Measurements from ENCODE around the gene ZAP70. TPM values are rescaled to one million over a fixed set of nuclear protein-coding genes. Genes with fewer than 3 reads are reported as not detected.

ZAP70 gene
- total RNA-seq, 1 experiment from 2014 or later = not detected

- H3K79me2 ChIP-seq (ENCODE audit: low read depth) = no peaks in the 10 kb centered on the region
- no peak overlapping the region for H3K4me2 ChIP-seq
- ChIA-PET POLR2A (ENCODE audit: unreplicated experiment) (no interaction called here), CTCF (no interaction called here)
- no peaks in the 10 kb centered on the region for H4K20me1 ChIP-seq (ENCODE audit: insufficient read depth)
- no peaks in the 10 kb centered on the region for H3F3A ChIP-seq (ENCODE audit: insufficient read depth, low read depth)
- H3K36me3 ChIP-seq (ENCODE audit: low read depth) = no peaks in the 10 kb centered on the region
- H3K9me3 ChIP-seq (ENCODE audit: insufficient read depth, low read depth) = no peaks in the 10 kb centered on the region
- no peak overlapping the region for H3K4me3 ChIP-seq
- H3K27ac ChIP-seq = no peak overlapping the region
- BruUV-seq (replicated peaks) = no TSS peak
- peaks cover 18% of the 10 kb centered on the region for H3K27me3 ChIP-seq (ENCODE audit: insufficient read depth, low read depth)
- H2AFZ ChIP-seq = no peak overlapping the region
- TF ChIP-seq, protein P1, sequence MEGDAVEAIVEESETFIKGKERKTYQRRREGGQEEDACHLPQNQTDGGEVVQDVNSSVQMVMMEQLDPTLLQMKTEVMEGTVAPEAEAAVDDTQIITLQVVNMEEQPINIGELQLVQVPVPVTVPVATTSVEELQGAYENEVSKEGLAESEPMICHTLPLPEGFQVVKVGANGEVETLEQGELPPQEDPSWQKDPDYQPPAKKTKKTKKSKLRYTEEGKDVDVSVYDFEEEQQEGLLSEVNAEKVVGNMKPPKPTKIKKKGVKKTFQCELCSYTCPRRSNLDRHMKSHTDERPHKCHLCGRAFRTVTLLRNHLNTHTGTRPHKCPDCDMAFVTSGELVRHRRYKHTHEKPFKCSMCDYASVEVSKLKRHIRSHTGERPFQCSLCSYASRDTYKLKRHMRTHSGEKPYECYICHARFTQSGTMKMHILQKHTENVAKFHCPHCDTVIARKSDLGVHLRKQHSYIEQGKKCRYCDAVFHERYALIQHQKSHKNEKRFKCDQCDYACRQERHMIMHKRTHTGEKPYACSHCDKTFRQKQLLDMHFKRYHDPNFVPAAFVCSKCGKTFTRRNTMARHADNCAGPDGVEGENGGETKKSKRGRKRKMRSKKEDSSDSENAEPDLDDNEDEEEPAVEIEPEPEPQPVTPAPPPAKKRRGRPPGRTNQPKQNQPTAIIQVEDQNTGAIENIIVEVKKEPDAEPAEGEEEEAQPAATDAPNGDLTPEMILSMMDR (conservative IDR thresholded peaks at IDR 0.05) = no peak
- no peak for TF ChIP-seq EZH2 (IDR thresholded peaks at IDR 0.05; ENCODE audit: low read depth)
- intact Hi-C loops (cut with micrococcal nuclease; ENCODE audit: unreplicated experiment) = no loop called here
- H3K4me1 ChIP-seq (replicated peaks; ENCODE audit: insufficient read depth) = peaks cover 6% of the 10 kb centered on the region
- no peaks in the 10 kb centered on the region for H3K9me2 ChIP-seq (ENCODE audit: insufficient read depth)
- DNase-seq = no peak
These were observed 25.0 kb downstream of the ZAP70 start for GRCh38 chr2:97738179-97739019.

DNA sequence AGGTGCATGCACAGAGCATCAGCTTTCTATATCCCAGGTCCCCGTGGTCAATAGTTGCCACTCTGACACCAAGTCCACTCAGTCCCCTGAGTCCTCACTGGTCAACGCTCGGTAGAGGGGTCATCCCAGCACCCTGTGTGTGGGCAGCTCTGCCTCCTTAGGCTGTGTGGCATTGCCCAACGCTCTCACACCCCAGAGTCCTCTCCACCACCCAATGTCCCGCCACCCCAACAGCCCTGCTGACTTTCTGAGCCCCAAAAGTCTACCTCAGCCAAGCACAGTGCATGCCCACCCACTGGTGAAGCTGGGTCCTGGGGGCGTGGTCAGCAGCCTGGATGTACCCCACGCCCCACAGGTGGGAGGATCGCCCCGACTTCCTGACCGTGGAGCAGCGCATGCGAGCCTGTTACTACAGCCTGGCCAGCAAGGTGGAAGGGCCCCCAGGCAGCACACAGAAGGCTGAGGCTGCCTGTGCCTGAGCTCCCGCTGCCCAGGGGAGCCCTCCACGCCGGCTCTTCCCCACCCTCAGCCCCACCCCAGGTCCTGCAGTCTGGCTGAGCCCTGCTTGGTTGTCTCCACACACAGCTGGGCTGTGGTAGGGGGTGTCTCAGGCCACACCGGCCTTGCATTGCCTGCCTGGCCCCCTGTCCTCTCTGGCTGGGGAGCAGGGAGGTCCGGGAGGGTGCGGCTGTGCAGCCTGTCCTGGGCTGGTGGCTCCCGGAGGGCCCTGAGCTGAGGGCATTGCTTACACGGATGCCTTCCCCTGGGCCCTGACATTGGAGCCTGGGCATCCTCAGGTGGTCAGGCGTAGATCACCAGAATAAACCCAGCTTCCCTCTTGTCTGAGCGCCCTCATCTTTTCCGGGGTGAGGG is 25.9 kb downstream of the ZAP70 start:
- H4K20me1 ChIP-seq (ENCODE audit: insufficient read depth) = no peaks in the 10 kb centered on the region
- no peak overlapping the region for H3K4me3 ChIP-seq
- no TSS peak for BruUV-seq (replicated peaks)
- ChIA-PET POLR2A (ENCODE audit: unreplicated experiment) (no interaction called here), CTCF (interaction anchor here (0.6 kb wide), 1 partner anchor 29 kb away, joined by 3 read pairs; no protein-coding TSS in a partner anchor)
- no peaks in the 10 kb centered on the region for H3K79me2 ChIP-seq (ENCODE audit: low read depth)
- intact Hi-C loops (cut with micrococcal nuclease; ENCODE audit: unreplicated experiment) = no loop called here
- H3F3A ChIP-seq (ENCODE audit: insufficient read depth, low read depth) = no peaks in the 10 kb centered on the region
- H3K36me3 ChIP-seq (ENCODE audit: low read depth) = no peaks in the 10 kb centered on the region
- no peak for DNase-seq
- H3K27ac ChIP-seq = no peak overlapping the region
- peaks cover 6% of the 10 kb centered on the region for H3K4me1 ChIP-seq (replicated peaks; ENCODE audit: insufficient read depth)
- TF ChIP-seq, protein P1 (conservative IDR thresholded peaks at IDR 0.05) = no peak
- TF ChIP-seq EZH2 (IDR thresholded peaks at IDR 0.05; ENCODE audit: low read depth) = no peak
- peaks cover 18% of the 10 kb centered on the region for H3K27me3 ChIP-seq (ENCODE audit: insufficient read depth, low read depth)
- H3K9me2 ChIP-seq (ENCODE audit: insufficient read depth) = no peaks in the 10 kb centered on the region
- H3K9me3 ChIP-seq (ENCODE audit: insufficient read depth, low read depth) = no peaks in the 10 kb centered on the region
- no peak overlapping the region for H3K4me2 ChIP-seq
- no peak overlapping the region for H2AFZ ChIP-seq

GRCh38 chr2:97739893-97740245 is 26.5 kb downstream of the ZAP70 start:
- no peak overlapping the region for H2AFZ ChIP-seq
- H3K9me2 ChIP-seq (ENCODE audit: insufficient read depth) = no peaks in the 10 kb centered on the region
- peaks cover 18% of the 10 kb centered on the region for H3K27me3 ChIP-seq (ENCODE audit: insufficient read depth, low read depth)
- peaks cover 6% of the 10 kb centered on the region for H3K4me1 ChIP-seq (replicated peaks; ENCODE audit: insufficient read depth)
- no peaks in the 10 kb centered on the region for H3F3A ChIP-seq (ENCODE audit: insufficient read depth, low read depth)
- no peak for DNase-seq
- H3K27ac ChIP-seq = no peak overlapping the region
- no peaks in the 10 kb centered on the region for H4K20me1 ChIP-seq (ENCODE audit: insufficient read depth)
- no peak for TF ChIP-seq EZH2 (IDR thresholded peaks at IDR 0.05; ENCODE audit: low read depth)
- TF ChIP-seq, protein P1 (conservative IDR thresholded peaks at IDR 0.05) = no peak
- intact Hi-C loops (cut with micrococcal nuclease; ENCODE audit: unreplicated experiment) = no loop called here
- H3K79me2 ChIP-seq (ENCODE audit: low read depth) = no peaks in the 10 kb centered on the region
- H3K36me3 ChIP-seq (ENCODE audit: low read depth) = no peaks in the 10 kb centered on the region
- H3K4me2 ChIP-seq = no peak overlapping the region
- CTCF ChIA-PET = interaction anchor here (0.6 kb wide), 1 partner anchor 30 kb away, joined by 3 read pairs; no protein-coding TSS in a partner anchor
- no peak overlapping the region for H3K4me3 ChIP-seq
- no TSS peak for BruUV-seq (replicated peaks)
- POLR2A ChIA-PET (ENCODE audit: unreplicated experiment) = no interaction called here
- H3K9me3 ChIP-seq (ENCODE audit: insufficient read depth, low read depth) = no peaks in the 10 kb centered on the region
